ENCODE data around the gene ROR2.

ROR2 gene

DNA sequence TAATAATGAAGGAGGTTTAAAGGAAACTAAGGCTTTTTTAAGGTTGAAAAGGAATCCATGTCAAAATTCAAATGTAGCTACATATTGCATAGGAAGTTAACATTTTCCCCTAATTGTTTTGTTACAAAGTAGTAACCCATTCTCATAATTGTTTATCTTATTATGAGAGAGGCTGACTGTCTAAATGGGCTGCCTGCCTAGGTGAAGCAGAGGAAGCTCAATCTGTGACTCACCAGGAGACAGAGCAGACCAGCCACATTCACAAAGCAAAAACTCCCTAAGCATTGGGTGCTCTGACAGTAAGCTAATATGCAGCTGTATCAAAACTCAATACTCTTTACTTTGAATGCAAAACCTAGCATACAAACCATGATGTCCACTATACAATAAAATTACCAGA, 208.5 kb downstream of the ROR2 start:
- Histone ChIP-seq H2AFZ (ENCODE audit: low read depth, low read length) (no peak overlapping the region), H4K20me1 (ENCODE audit: insufficient read depth, low read length) (no peaks in the 10 kb centered on the region), H3K36me3 (ENCODE audit: insufficient read depth, low read length) (no peaks in the 10 kb centered on the region), H3K9me3 (ENCODE audit: insufficient read depth, low read length, severe bottlenecking) (no peaks in the 10 kb centered on the region), H3K4me1 (ENCODE audit: insufficient read depth, low read length) (no peaks in the 10 kb centered on the region), H3K4me2 (ENCODE audit: insufficient read depth, low read length) (no peak overlapping the region), H3K9ac (ENCODE audit: low read depth, low read length) (no peak overlapping the region), H3K27me3 (ENCODE audit: insufficient read depth, low read length, poor library complexity) (peaks cover 4% of the 10 kb centered on the region), H3K79me2 (ENCODE audit: insufficient read depth, low read length) (no peaks in the 10 kb centered on the region), H3K27ac (ENCODE audit: low read length) (no peak overlapping the region), H3K4me3 (ENCODE audit: low read depth in 1 of 2, low read length in 2 of 2) (no peak overlapping the region)
- TF ChIP-seq, protein P1, sequence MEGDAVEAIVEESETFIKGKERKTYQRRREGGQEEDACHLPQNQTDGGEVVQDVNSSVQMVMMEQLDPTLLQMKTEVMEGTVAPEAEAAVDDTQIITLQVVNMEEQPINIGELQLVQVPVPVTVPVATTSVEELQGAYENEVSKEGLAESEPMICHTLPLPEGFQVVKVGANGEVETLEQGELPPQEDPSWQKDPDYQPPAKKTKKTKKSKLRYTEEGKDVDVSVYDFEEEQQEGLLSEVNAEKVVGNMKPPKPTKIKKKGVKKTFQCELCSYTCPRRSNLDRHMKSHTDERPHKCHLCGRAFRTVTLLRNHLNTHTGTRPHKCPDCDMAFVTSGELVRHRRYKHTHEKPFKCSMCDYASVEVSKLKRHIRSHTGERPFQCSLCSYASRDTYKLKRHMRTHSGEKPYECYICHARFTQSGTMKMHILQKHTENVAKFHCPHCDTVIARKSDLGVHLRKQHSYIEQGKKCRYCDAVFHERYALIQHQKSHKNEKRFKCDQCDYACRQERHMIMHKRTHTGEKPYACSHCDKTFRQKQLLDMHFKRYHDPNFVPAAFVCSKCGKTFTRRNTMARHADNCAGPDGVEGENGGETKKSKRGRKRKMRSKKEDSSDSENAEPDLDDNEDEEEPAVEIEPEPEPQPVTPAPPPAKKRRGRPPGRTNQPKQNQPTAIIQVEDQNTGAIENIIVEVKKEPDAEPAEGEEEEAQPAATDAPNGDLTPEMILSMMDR (IDR thresholded peaks at IDR 0.05; ENCODE audit: borderline replicate concordance, extremely low read depth, low read length, poor library complexity, severe bottlenecking), result no peak
- no peak for TF ChIP-seq EZH2 (IDR thresholded peaks at IDR 0.05; ENCODE audit: borderline replicate concordance, low read depth, low read length, severe bottlenecking)
- ATAC-seq (ENCODE audit: insufficient read depth, low read depth) (no peak), DNase-seq (no peak)

DNA sequence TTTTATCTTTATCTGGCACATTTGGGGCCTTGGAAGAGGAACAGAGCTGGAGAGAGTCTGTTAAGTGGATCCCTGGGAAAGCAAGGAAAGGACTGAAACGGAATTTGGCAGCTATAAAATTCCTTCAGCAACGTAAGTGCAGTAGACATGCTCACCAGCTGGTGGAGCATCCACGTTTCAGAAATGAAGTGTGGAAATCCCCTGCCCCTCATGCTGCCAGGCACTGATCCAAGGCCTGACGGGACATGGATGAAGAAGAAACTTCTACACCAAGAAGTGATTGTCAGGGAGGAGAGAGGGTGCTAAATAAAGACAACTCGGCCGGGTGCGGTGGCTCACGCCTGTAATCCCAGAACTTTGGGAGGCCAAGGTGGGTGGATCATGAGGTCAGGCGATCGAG, 209.3 kb downstream of the ROR2 start:
- H2AFZ ChIP-seq (ENCODE audit: low read depth, low read length), result no peak overlapping the region
- DNase-seq (no peak), ATAC-seq (ENCODE audit: insufficient read depth, low read depth) (no peak)
- H3K36me3 ChIP-seq (ENCODE audit: insufficient read depth, low read length), result no peaks in the 10 kb centered on the region
- H3K4me3 ChIP-seq (ENCODE audit: low read depth in 1 of 2, low read length in 2 of 2), result no peak overlapping the region
- no peaks in the 10 kb centered on the region for H3K79me2 ChIP-seq (ENCODE audit: insufficient read depth, low read length)
- no peaks in the 10 kb centered on the region for H4K20me1 ChIP-seq (ENCODE audit: insufficient read depth, low read length)
- TF ChIP-seq, protein P1 (IDR thresholded peaks at IDR 0.05; ENCODE audit: borderline replicate concordance, extremely low read depth, low read length, poor library complexity, severe bottlenecking), result no peak
- TF ChIP-seq EZH2 (IDR thresholded peaks at IDR 0.05; ENCODE audit: borderline replicate concordance, low read depth, low read length, severe bottlenecking), result no peak
- H3K9ac ChIP-seq (ENCODE audit: low read depth, low read length), result no peak overlapping the region
- H3K9me3 ChIP-seq (ENCODE audit: insufficient read depth, low read length, severe bottlenecking), result no peaks in the 10 kb centered on the region
- no peak overlapping the region for H3K27ac ChIP-seq (ENCODE audit: low read length)
- H3K4me1 ChIP-seq (ENCODE audit: insufficient read depth, low read length), result no peaks in the 10 kb centered on the region
- H3K4me2 ChIP-seq (ENCODE audit: insufficient read depth, low read length), result no peak overlapping the region
- H3K27me3 ChIP-seq (ENCODE audit: insufficient read depth, low read length, poor library complexity), result peaks cover 4% of the 10 kb centered on the region

DNA sequence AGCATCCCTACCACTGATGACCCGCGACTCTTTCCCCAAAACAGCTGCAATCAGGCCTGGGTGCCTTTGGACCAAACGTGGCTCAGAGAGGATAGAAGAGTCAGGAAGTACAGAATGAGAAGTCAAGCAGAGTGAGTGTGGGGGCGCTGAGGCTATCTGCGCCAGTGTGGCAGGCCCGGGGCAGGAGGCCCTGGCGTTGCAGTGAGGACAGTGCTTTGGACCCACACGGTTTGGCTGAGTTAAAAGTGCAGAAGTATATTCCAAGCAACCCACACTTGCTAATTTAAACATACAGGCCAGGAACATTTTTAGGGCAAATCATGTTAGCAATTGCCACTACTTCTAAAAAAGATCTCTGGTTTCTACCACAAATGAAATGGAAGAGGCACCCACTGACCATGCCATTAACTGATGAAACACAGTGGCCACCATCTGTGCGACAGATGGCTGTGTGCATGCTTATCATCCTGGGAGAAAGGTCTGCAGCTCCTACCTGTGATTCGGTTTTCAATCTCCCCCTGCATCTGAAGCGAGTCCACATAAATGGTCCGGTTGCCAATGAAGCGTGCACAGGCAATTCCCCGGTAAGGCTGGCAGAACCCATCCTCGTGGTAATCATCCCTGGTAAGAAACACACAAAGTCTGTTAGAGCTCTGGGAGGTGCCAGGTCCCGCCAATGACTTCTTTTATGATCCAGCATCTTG, 213.0 kb downstream of the ROR2 start:
- no peak for DNase-seq
- Histone ChIP-seq H3K9ac (ENCODE audit: low read depth, low read length) (no peak overlapping the region), H3K9me3 (ENCODE audit: insufficient read depth, low read length, severe bottlenecking) (no peaks in the 10 kb centered on the region), H2AFZ (ENCODE audit: low read depth, low read length) (no peak overlapping the region), H3K36me3 (ENCODE audit: insufficient read depth, low read length) (no peaks in the 10 kb centered on the region), H3K27ac (ENCODE audit: low read length) (no peak overlapping the region), H4K20me1 (ENCODE audit: insufficient read depth, low read length) (no peaks in the 10 kb centered on the region), H3K79me2 (ENCODE audit: insufficient read depth, low read length) (no peaks in the 10 kb centered on the region), H3K4me1 (ENCODE audit: insufficient read depth, low read length) (no peaks in the 10 kb centered on the region), H3K27me3 (ENCODE audit: insufficient read depth, low read length, poor library complexity) (peaks cover 4% of the 10 kb centered on the region), H3K4me3 (ENCODE audit: low read depth in 1 of 2, low read length in 2 of 2) (no peak overlapping the region), H3K4me2 (ENCODE audit: insufficient read depth, low read length) (no peak overlapping the region)
- no peak for ATAC-seq (ENCODE audit: insufficient read depth, low read depth)
- TF ChIP-seq EZH2 (IDR thresholded peaks at IDR 0.05; ENCODE audit: borderline replicate concordance, low read depth, low read length, severe bottlenecking), result no peak

DNA sequence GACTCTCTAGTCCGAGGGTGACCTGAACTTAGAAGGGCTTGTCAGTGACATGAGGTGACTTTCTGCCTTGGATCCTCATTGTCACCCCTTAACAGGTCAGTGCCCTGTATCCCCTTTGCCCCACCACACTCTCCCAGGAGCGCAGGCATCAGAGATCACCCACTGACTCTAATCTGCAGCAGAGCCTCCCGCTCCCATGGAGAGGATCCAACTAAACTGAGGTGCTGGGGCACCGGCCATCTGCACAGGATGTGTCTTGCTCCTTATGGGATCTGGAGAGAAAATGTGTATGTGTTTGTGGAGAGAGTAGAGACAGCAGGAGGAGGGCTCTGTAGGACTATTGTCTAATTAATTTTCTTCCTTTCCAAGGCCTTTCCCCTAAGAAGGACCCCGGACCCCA, 213.7 kb downstream of the ROR2 start:
- Histone ChIP-seq H3K9me3 (ENCODE audit: insufficient read depth, low read length, severe bottlenecking) (no peaks in the 10 kb centered on the region), H4K20me1 (ENCODE audit: insufficient read depth, low read length) (no peaks in the 10 kb centered on the region), H3K4me3 (ENCODE audit: low read depth in 1 of 2, low read length in 2 of 2) (no peak overlapping the region), H3K27me3 (ENCODE audit: insufficient read depth, low read length, poor library complexity) (peaks cover 4% of the 10 kb centered on the region), H3K79me2 (ENCODE audit: insufficient read depth, low read length) (no peaks in the 10 kb centered on the region), H2AFZ (ENCODE audit: low read depth, low read length) (no peak overlapping the region), H3K4me1 (ENCODE audit: insufficient read depth, low read length) (no peaks in the 10 kb centered on the region), H3K9ac (ENCODE audit: low read depth, low read length) (no peak overlapping the region), H3K4me2 (ENCODE audit: insufficient read depth, low read length) (no peak overlapping the region), H3K36me3 (ENCODE audit: insufficient read depth, low read length) (no peaks in the 10 kb centered on the region), H3K27ac (ENCODE audit: low read length) (no peak overlapping the region)
- TF ChIP-seq, protein P1 (IDR thresholded peaks at IDR 0.05; ENCODE audit: borderline replicate concordance, extremely low read depth, low read length, poor library complexity, severe bottlenecking), result no peak
- no peak for TF ChIP-seq EZH2 (IDR thresholded peaks at IDR 0.05; ENCODE audit: borderline replicate concordance, low read depth, low read length, severe bottlenecking)
- DNase-seq (no peak), ATAC-seq (ENCODE audit: insufficient read depth, low read depth) (no peak)
